ENCODE results near the gene ST8SIA6. TPM values are rescaled to one million over a fixed set of nuclear protein-coding genes. Genes with fewer than 3 reads are reported as not detected.

The ST8SIA6 gene
- polyA plus RNA-seq, 1 experiment: not detected

DNA sequence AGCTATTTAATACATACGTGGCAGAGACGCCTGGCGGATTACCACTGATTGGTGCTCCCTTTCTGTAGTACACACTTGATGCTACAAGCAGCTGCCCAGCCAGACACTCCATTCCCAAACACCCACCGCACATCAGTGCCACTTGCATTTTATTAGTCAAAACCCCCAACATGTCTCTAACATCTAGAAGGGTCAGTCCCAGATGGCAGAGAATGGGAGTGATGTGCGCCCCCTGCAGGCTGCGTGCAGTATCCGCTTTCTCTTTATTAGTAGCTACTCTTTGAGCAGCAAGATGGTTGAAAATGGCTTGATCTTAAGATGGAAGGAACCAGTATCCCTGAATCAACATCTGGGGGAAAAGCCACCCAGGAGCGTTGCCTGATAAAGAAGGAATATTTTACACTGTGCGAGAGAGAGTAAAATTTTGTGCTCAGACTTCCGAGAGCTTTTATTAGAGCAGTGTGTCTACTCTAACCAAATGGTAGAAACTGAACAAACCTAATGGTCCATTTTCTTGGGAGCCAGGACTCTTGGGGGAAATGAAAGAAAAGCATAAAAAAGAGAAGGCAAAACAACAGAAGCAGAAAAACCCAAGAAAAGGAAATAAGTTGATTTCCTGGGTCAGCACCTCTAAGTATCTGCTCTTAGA is 78.3 kb downstream of the ST8SIA6 start:
- POLR2A ChIA-PET: no interaction called here
- CTCF ChIA-PET: interaction anchor here (0.6 to 1.9 kb wide), 13 partner anchors 9 to 835 kb away, joined by 3 to 11 read pairs (median 3); no protein-coding TSS in a partner anchor
- Histone ChIP-seq H3K27me3 (ENCODE audit: control insufficient read depth, insufficient read depth, low read length) (no peaks in the 10 kb centered on the region; the same call in 1 of the 2 replicates), H3K36me3 (ENCODE audit: control insufficient read depth, insufficient read depth, low read length) (no peaks in the 10 kb centered on the region), H3K4me3 (ENCODE audit: low read depth, low read length) (no peak overlapping the region)
- TF ChIP-seq, protein P1, sequence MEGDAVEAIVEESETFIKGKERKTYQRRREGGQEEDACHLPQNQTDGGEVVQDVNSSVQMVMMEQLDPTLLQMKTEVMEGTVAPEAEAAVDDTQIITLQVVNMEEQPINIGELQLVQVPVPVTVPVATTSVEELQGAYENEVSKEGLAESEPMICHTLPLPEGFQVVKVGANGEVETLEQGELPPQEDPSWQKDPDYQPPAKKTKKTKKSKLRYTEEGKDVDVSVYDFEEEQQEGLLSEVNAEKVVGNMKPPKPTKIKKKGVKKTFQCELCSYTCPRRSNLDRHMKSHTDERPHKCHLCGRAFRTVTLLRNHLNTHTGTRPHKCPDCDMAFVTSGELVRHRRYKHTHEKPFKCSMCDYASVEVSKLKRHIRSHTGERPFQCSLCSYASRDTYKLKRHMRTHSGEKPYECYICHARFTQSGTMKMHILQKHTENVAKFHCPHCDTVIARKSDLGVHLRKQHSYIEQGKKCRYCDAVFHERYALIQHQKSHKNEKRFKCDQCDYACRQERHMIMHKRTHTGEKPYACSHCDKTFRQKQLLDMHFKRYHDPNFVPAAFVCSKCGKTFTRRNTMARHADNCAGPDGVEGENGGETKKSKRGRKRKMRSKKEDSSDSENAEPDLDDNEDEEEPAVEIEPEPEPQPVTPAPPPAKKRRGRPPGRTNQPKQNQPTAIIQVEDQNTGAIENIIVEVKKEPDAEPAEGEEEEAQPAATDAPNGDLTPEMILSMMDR (IDR thresholded peaks at IDR 0.05; ENCODE audit: insufficient read depth, low read depth, low read length): peak; percentile 52
- DNase-seq (ENCODE audit: low read depth): no peak

DNA sequence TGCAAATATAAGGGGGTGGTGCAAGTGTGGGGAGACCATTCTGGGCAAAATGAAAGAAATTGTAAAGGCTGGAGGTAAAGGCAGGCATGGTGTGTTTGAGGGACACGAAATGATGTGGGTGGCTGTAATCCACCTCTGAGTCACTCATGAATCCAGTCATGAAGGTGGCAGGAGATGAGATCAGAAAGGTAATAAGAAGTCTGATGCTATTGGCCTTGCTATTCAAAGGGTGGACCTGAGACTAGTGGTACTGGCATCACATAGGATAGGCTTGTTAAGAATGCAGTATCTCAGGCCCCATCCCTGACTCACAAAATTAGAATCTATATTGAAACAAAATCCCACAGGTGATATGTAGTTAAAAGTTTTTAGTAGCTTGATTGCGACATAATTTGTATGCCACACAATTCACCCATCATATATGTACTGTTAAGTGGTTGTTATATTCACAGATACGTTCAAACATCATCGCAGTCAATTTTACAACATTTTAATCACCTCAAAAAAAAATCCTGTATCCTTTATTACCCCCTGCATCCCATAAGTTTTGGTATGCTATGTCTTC is 85.6 kb downstream of the ST8SIA6 start:
- TF ChIP-seq, protein P1 (IDR thresholded peaks at IDR 0.05; ENCODE audit: insufficient read depth, low read depth, low read length): no peak
- DNase-seq (ENCODE audit: low read depth): no peak
- POLR2A ChIA-PET: no interaction called here
- Histone ChIP-seq H3K4me3 (ENCODE audit: low read depth, low read length) (no peak overlapping the region), H3K27me3 (ENCODE audit: control insufficient read depth, insufficient read depth, low read length) (0 out of 2 replicates have a peak, but pooled peaks cover 2% of the 10 kb centered on the region), H3K36me3 (ENCODE audit: control insufficient read depth, insufficient read depth, low read length) (no peaks in the 10 kb centered on the region)
- CTCF ChIA-PET: interaction anchor here (0.6 kb wide), 1 partner anchor 230 kb away, joined by 3 read pairs; no protein-coding TSS in a partner anchor

DNA sequence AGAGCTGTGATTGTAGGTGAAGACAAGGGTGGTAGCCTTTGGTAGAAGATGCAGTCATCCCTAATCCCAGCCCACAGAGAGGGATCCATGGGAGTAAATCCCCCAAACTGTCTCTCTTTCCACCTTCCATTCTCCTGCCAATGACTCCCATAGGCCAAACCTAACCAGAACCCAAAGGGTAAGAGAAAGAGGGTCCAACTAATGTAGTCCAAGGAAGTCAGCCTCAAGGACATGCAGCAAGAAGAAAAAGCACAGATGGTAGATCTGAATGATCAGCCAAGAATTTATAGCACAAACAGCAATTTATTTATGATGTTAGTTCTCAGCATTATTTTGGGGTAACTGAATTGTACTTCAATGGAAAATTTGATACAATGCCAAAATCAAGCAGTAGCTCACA is 87.7 kb downstream of the ST8SIA6 start:
- TF ChIP-seq, protein P1 (IDR thresholded peaks at IDR 0.05; ENCODE audit: insufficient read depth, low read depth, low read length): no peak
- no peak for DNase-seq (ENCODE audit: low read depth)
- H3K4me3 ChIP-seq (ENCODE audit: low read depth, low read length): no peak overlapping the region
- H3K36me3 ChIP-seq (ENCODE audit: control insufficient read depth, insufficient read depth, low read length): no peaks in the 10 kb centered on the region
- ChIA-PET CTCF (interaction anchor here (1.3 to 1.7 kb wide), 3 partner anchors 8 to 12 kb away, joined by 3 to 5 read pairs (median 5); no protein-coding TSS in a partner anchor), POLR2A (no interaction called here)
- 0 out of 2 replicates have a peak, but pooled peaks cover 2% of the 10 kb centered on the region for H3K27me3 ChIP-seq (ENCODE audit: control insufficient read depth, insufficient read depth, low read length)

DNA sequence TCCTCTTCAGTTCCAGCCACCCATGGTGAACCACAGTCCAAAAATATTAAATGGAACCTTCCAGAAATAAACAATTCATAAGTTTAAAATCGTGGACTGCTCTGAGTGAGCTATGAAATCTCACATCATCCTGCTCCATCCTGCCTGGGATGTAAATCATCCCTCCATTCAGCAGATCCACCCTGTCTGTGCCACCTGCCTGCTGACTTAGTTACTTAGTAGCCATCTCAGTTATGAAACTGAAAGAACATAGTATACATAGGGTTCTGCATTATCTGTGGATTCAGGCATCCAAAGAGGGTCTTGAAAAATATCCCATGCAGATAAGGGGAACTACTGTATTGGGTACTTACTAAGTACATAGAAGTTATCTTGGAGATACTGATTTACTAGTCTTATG is 89.0 kb downstream of the ST8SIA6 start:
- ChIA-PET POLR2A (no interaction called here), CTCF (interaction anchor here (1.3 to 2.7 kb wide), 4 partner anchors 9 to 13 kb away, joined by 3 to 11 read pairs (median 5); no protein-coding TSS in a partner anchor)
- Histone ChIP-seq H3K27me3 (ENCODE audit: control insufficient read depth, insufficient read depth, low read length) (0 out of 2 replicates have a peak, but pooled peaks cover 2% of the 10 kb centered on the region), H3K4me3 (ENCODE audit: low read depth, low read length) (no peak overlapping the region), H3K36me3 (ENCODE audit: control insufficient read depth, insufficient read depth, low read length) (no peaks in the 10 kb centered on the region)
- TF ChIP-seq, protein P1 (IDR thresholded peaks at IDR 0.05; ENCODE audit: insufficient read depth, low read depth, low read length): no peak
- no peak for DNase-seq (ENCODE audit: low read depth)

DNA sequence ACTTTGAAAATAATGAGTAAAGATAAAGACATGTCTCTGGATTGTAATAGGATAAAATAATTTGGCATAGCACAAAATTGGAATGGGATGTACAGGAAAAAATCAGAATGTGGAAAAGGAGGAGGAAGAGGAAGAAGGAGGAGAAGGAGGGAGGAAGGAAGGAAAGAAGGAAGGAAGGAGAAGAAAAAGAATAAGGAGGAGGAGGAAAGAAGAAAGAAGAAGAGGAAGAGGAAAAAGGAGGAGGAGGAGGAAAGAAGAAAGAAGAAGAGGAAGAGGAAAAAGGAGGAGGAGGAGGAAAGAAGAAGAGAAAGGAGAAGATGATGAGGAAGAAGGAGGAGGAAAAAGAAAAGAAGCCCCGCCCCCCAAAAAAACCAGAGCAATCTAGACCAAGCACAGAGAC is 95.9 kb downstream of the ST8SIA6 start:
- Histone ChIP-seq H3K4me3 (ENCODE audit: low read depth, low read length) (no peak overlapping the region), H3K36me3 (ENCODE audit: control insufficient read depth, insufficient read depth, low read length) (no peaks in the 10 kb centered on the region), H3K27me3 (ENCODE audit: control insufficient read depth, insufficient read depth, low read length) (peaks cover 4% of the 10 kb centered on the region; the same call in 1 of the 2 replicates)
- ChIA-PET POLR2A (no interaction called here), CTCF (no interaction called here)
- TF ChIP-seq, protein P1 (IDR thresholded peaks at IDR 0.05; ENCODE audit: insufficient read depth, low read depth, low read length): no peak
- no peak for DNase-seq (ENCODE audit: low read depth)

All from BJ (cell line).